HG03378 (cell line): Measurements from ENCODE around the gene TSHR.

Experiments used
- ATAC-seq: cut with Tn5 transposase; IDR thresholded peaks from one replicate; pipeline ENCODE4 v1.9.1; 2021; ENCODE audit warnings: mild to moderate bottlenecking, moderate library complexity; ENCODE audit not compliant: unreplicated experiment

The TSHR gene

DNA sequence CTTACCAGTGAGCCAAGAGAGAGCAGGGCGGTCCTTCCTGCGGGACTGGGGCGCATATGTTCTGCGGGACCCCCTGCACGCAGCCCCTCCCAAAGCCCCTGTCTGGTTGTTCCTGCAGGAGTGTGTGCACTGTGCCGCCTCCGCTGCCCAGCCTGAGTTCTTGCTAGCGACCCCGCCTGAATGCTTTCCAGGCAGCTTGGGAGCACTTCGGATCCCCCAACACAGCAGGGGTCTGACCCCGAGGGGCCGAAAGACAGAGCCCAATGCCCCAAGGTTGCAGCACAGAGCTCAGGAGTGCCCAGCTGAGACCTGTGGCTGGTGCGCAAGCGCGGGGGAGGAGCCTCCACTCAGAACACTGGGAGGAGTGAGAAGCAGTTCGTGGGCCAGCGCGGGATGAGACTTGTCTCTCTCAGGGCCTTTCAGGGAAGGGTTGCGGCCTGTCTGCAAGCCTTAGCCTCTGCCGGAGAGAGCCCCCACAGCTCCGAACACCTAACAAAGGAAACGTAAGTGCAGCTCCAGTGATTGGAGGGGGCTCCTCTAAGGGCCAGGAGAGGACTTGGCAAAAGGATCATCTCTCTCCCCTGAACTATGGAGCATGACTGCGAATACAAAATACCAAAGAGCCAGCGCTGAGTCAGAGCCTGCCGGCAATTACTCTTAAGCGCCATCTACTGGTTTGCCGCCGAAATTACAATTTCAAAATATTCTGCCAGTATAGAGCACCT lies 214.8 kb downstream of the TSHR start:
- ATAC-seq, result peak; percentile 93

- no peak for ATAC-seq
These were observed 215.4 kb downstream of the TSHR start for GRCh38 chr14:81170829-81171195.

- ATAC-seq, result peak; percentile 27
These were observed 216.9 kb downstream of the TSHR start for GRCh38 chr14:81172353-81172752.

DNA sequence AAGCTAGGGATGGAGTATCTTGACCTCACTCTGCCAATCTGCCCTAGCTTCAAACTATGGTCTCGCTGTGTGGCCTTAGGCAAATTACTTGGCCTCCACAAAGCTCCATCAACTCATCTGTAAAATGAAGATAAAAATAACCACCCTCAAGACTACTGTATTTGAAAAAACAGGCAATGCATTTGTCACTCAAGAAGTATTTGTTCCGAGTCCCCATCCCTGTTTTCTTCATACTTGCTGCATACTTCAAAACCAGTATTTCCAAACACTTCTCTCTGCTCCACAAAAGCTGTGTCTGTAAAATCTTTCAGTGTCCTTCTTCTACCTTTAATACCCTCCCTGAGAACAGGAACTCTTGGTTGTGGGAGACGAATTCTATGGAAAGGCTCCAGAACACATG lies 217.5 kb downstream of the TSHR start:
- ATAC-seq, result peak; percentile 28

GRCh38 chr14:81176241-81176640 lies 220.8 kb downstream of the TSHR start:
- ATAC-seq, result no peak

DNA sequence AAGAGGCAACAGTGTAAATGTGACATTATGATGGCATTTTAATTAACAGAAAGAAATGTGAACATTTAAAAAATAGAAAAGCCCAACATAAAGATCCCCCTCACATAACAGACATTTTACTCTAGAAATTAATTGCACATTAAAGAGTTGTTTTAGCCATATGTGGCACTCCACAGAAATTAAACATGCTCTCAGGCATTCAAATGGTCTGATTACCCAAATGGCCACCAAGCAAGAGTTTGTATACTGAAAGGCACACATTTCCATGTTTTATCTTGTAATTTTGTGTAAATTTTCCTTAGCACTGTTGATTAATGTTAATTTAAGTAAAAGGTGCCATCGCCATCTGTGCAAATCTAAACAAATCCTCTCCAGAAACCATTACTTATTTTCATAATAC lies 221.8 kb downstream of the TSHR start:
- ATAC-seq, result no peak

GRCh38 chr14:81178063-81178462 lies 222.6 kb downstream of the TSHR start:
- peak; percentile 56 for ATAC-seq

DNA sequence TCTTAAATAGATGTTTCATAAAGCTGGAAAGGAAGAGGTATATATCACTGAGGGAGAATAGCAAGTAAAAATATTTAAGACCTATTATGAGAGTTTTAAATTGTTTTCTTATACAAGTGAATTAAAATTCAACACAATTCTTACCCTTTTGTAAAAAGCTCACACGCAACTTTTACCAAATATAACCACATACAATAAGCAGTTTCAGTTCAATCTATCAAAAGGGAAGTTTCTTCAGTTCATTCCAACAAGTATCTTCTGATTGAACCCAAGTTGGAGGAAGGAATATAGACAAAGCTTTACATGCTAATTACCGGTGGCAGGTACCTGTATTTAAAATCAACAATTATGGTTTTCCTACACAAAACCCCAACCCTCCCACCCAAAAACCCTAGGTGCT lies 224.2 kb downstream of the TSHR start:
- ATAC-seq, result no peak

- ATAC-seq, result peak; percentile 93
These were observed 232.6 kb downstream of the TSHR start for GRCh38 chr14:81187832-81188522.

DNA sequence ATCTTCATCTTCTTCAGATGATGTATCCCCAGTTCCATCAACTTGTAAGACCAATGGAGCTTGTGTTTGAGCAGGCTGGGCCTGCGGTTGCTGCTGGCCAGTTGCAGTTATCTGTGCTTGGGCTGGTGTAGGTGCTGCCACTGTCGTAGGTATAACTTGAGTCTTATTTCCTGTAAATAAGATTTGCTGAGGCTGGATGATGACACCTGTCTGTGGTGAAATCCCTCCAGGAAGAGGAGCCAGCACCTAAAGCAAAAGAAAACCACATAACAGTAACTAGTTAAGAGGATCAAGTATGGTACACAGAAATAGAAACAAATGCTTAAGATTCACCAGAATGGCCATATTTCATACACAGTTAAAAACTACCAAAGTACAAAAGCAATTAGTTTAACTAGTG lies 237.2 kb downstream of the TSHR start:
- no peak for ATAC-seq

GRCh38 chr14:81193924-81194633 lies 238.7 kb downstream of the TSHR start:
- no peak for ATAC-seq
